ENCODE results near the gene BIRC2.

BIRC2 gene

GRCh38 chr11:102391549-102392237 is 44.7 kb downstream of the BIRC2 start:
- in situ Hi-C loops (cut with HindIII; ENCODE audit: low pct_ligation_motif_present, low pct_unique_long_range_greater_than_20kb, low sequenced_read_pairs) = no loop called here
- no peak for DNase-seq

GRCh38 chr11:102393272-102393730 is 46.3 kb downstream of the BIRC2 start:
- in situ Hi-C loops (cut with HindIII; ENCODE audit: low pct_ligation_motif_present, low pct_unique_long_range_greater_than_20kb, low sequenced_read_pairs) = no loop called here
- DNase-seq = no peak

DNA sequence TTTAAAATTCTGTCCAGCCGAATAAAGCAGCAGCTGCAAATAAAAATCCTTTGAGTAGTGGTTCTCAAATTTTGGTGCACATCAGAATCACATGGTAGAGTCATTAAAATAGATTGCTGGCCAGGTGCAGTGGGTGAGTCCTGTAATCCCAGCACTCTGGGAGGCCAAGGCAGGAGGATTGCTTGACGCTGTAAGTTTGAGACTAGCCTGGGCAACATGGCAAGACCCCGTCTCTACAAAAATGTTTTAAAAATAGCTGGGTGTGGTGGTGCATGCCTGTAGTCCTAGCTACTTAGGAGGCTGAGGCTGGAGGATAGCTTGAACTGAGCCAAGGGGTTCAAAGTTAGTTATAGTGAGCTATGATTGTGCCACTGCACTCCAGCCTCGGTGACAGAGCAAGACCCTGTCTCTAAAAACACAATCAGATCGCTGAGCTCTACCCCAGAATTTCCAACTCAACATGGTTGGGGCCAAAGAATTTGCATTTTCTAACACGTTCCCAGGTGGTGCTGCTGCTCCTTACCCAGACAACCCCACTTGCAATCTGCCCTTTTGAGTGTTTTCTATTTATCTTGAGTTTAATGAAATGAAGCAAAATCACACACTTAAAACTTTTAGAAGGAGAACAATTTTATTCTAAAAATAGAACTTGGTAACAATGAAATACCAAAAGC is 48.8 kb downstream of the BIRC2 start:
- DNase-seq = no peak
- in situ Hi-C loops (cut with HindIII; ENCODE audit: low pct_ligation_motif_present, low pct_unique_long_range_greater_than_20kb, low sequenced_read_pairs) = no loop called here

DNA sequence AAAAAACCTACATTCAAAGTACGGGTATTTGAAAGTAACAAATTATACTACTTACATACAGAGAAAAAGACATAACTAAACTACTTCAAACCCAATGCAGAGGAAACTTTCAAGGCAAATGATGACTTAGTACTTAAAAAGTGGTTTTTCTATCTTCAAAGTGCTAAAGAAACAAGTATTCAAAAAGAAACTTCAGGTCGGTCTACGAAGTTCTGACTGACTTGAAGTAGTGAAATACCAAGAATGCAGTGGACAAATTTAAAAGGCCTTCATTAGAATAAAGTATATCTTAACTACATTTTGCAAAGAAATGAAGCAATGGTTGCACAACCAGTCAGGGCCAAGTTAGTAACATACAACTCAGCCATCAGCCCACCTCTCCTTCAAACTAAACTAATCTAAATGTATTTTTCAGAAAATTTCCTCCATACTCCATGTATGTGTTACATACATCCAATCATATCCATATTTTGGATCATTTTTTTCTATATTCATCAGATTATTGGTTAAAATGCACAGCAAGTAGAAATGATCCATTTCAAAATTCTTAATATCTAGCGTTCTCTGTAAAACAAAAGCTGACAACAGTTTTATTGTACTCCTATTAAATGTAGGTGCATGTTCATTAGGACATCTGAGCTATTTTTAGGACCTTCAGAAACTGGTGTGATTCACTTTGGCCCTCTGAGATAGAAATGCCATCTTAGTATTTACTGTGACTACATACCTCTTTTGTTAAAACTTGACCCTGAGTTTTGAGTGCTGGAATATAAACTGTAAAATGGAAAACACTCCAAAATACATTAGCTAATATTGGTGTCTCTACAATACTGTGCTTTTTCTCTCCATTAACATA is 49.9 kb downstream of the BIRC2 start:
- in situ Hi-C loops (cut with HindIII; ENCODE audit: low pct_ligation_motif_present, low pct_unique_long_range_greater_than_20kb, low sequenced_read_pairs) = no loop called here
- no peak for DNase-seq

DNA sequence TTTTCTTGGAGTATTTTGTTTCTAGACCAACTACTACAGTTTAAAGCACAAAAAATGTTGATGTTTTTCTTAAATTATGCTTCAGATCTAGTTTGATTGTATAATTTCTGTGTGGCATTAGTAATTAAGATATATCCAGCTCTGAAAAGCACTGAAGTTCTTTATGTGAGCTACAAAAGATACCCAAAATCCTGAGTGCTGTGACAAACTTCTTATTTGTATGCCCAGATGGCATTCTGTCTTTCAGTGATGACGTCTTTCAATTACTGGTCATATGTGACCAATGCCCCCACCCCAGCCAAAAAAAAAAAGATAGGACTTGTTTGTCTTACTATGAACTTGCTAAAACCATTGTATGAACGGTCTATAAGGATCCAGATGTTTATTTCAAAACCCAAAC is 51.3 kb downstream of the BIRC2 start:
- in situ Hi-C loops (cut with HindIII; ENCODE audit: low pct_ligation_motif_present, low pct_unique_long_range_greater_than_20kb, low sequenced_read_pairs) = no loop called here
- DNase-seq = no peak

DNA sequence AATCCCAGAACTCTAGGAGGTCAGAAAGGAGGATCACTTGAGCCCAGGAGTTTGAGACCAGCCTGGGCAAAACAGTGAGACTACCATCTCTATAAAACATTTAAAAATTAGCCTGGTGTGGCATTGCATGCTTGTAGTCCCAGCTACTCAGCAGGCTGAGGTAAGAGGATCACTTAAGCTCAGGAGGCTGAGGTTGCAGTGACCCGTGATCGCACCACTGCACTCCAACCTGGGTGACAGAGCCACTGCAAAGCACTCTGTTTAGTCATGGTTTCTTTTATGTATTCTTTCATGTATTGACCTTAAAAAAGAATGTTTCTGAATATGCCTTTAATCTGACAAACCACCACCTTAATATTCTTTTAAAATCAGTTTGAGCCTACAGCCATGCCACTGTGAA is 52.2 kb downstream of the BIRC2 start:
- no peak for DNase-seq
- in situ Hi-C loops (cut with HindIII; ENCODE audit: low pct_ligation_motif_present, low pct_unique_long_range_greater_than_20kb, low sequenced_read_pairs) = no loop called here

GRCh38 chr11:102400603-102401002 is 53.6 kb downstream of the BIRC2 start:
- DNase-seq = no peak
- in situ Hi-C loops (cut with HindIII; ENCODE audit: low pct_ligation_motif_present, low pct_unique_long_range_greater_than_20kb, low sequenced_read_pairs) = no loop called here

- DNase-seq = no peak
- in situ Hi-C loops (cut with HindIII; ENCODE audit: low pct_ligation_motif_present, low pct_unique_long_range_greater_than_20kb, low sequenced_read_pairs) = no loop called here
Measured at GRCh38 chr11:102401905-102402304, 54.9 kb downstream of the BIRC2 start.

DNA sequence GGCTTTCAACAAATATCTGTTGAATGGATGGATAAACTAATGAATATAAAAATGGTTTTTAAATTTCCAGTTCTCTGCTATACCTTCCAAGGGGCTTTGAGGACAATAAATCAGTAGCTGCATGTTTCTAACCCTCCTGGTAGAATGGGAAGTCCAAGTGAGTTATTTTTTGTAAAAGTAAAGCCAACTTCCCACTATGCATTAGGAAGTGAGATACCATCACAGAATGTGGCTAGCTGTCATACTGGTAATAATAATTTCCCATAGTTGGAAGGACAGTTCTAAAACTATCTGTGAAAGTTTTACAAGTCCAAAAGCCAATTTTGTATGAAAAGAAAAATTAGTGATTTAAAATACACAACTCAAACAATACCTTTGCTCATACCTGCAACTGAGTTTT is 55.5 kb downstream of the BIRC2 start:
- in situ Hi-C loops (cut with HindIII; ENCODE audit: low pct_ligation_motif_present, low pct_unique_long_range_greater_than_20kb, low sequenced_read_pairs) = no loop called here
- no peak for DNase-seq

DNA sequence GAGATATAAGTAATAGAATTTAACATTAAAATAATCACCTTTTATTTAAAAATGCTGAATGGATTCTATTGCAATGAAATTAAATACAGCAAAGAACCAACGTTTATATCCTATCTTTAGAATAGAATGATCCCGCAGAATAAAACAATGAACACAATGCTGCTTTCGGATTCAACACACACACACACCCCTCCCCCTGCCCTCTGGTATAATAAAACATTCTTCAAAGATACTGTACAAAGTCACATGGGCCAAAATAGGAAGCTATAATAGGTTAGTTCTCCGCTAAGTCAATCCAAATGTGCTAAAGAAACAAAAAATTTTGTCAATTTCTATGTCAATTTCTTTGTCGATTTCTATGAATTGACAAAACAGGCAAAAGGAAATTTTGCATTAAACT is 58.5 kb downstream of the BIRC2 start:
- in situ Hi-C loops (cut with HindIII; ENCODE audit: low pct_ligation_motif_present, low pct_unique_long_range_greater_than_20kb, low sequenced_read_pairs) = no loop called here
- no peak for DNase-seq

DNA sequence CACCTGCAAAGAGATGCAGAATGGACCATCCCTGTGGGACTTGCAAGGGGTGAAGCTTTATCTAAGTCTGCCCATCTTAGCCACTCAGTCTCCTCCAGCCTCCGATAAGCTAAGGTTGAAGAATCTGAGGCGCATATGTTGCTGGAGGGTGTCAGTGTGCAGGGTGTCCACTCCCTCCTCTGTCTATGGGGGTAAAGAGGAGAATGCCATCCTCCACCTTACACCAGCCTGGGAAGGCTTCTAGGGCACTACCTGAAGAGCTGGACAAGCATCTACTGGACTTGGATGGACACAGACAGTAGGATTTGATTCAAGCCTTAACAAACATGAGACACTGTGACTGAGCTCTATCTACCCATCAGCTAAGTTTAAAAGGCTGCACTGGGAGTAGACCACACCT is 59.1 kb downstream of the BIRC2 start:
- DNase-seq = no peak
- in situ Hi-C loops (cut with HindIII; ENCODE audit: low pct_ligation_motif_present, low pct_unique_long_range_greater_than_20kb, low sequenced_read_pairs) = no loop called here

- in situ Hi-C loops (cut with HindIII; ENCODE audit: low pct_ligation_motif_present, low pct_unique_long_range_greater_than_20kb, low sequenced_read_pairs) = no loop called here
Measured at GRCh38 chr11:102407901-102408300, 60.9 kb downstream of the BIRC2 start.

GRCh38 chr11:102408339-102408738 is 61.3 kb downstream of the BIRC2 start:
- in situ Hi-C loops (cut with HindIII; ENCODE audit: low pct_ligation_motif_present, low pct_unique_long_range_greater_than_20kb, low sequenced_read_pairs) = no loop called here

More at GRCh38 chr11:102407901-102408300, 60.9 kb downstream of the BIRC2 start:
- no peak for DNase-seq

GRCh38 chr11:102410382-102410784 is 63.4 kb downstream of the BIRC2 start:
- DNase-seq = no peak
- in situ Hi-C loops (cut with HindIII; ENCODE audit: low pct_ligation_motif_present, low pct_unique_long_range_greater_than_20kb, low sequenced_read_pairs) = no loop called here

More at GRCh38 chr11:102408339-102408738, 61.3 kb downstream of the BIRC2 start:
- no peak for DNase-seq

DNA sequence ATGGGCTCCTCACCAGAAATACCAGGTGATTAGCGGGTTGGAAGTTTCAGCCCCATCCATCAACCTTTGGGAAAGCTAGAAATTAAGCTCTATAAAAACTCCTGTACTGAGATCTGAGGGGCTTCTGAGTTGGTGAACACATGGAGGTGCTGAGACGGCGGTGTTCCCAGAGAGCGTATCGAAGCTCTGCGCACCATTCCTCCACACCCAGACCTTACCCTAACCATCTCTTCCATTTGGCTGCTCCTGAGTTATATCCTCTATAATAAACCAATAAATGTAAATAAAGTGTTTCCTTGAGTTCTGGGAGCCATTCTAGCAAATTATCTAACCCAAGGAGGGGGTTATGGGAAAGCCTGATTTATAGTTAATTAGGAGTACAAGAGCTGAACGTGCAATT is 64.1 kb downstream of the BIRC2 start:
- in situ Hi-C loops (cut with HindIII; ENCODE audit: low pct_ligation_motif_present, low pct_unique_long_range_greater_than_20kb, low sequenced_read_pairs) = no loop called here
- DNase-seq = no peak

DNA sequence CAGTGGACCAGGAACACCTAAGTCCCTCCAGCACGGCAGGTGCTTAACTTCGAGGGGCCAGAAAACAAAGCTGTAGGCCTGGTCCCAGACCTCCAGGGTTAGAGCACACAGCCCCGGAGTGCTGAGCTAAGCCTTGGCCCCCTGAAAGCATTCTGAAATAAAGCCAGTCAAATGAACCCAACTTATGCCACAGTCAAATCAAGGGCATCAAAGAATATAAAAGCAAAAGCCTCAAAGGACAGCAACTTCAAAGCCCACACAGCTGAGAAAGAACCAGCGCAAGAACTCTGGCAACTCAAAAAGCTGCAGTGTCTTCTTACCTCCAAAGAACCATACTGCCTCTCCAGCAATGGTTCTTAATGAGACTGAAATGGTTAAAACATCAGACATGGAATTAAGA is 66.5 kb downstream of the BIRC2 start:
- no peak for DNase-seq
- in situ Hi-C loops (cut with HindIII; ENCODE audit: low pct_ligation_motif_present, low pct_unique_long_range_greater_than_20kb, low sequenced_read_pairs) = no loop called here

DNA sequence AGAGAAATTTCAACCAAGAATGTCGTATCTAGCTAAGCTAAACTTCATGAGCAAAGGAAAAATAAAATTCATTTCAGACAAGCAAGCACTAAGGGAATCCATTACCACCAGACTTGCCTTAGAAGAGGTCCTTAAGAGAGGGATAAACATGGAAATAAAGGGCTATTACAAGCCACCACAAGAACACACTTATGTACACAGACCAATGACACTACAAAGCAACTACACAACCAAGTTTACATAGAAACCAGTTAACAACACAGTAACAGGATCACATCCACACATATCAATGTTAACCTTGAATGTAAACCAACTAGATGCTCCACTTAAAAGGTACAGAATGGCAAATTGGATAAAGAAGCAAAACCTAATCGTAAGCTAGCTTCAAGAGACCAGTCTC is 67.5 kb downstream of the BIRC2 start:
- in situ Hi-C loops (cut with HindIII; ENCODE audit: low pct_ligation_motif_present, low pct_unique_long_range_greater_than_20kb, low sequenced_read_pairs) = no loop called here
- DNase-seq = no peak

GRCh38 chr11:102415304-102415916 is 68.4 kb downstream of the BIRC2 start:
- in situ Hi-C loops (cut with HindIII; ENCODE audit: low pct_ligation_motif_present, low pct_unique_long_range_greater_than_20kb, low sequenced_read_pairs) = no loop called here
- no peak for DNase-seq

DNA sequence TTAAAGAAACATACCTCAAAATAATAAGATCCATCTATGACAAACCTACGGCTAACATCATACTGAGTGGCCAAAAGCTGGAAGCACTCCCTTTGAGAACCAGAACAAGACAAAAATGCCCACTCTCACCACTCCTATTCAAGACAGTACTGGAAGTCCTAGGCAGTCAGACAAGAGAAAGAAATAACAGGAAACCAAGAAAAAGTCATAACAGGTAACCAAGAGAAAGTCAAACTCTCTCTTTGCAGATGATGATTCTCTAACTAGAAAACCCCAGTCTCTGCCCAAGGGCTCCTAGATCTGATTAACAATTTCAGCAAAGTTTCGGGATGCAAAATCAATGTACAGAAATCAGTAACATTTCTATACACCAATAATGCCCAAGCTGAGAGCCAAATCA is 70.0 kb downstream of the BIRC2 start:
- no peak for DNase-seq
- in situ Hi-C loops (cut with HindIII; ENCODE audit: low pct_ligation_motif_present, low pct_unique_long_range_greater_than_20kb, low sequenced_read_pairs) = no loop called here
